Stimulated activated CD8-positive, alpha-beta memory T cell treated with anti-CD3 and anti-CD28 coated beads, Interleukin-15, amount 100 ng/mL, for 48 hours (primary cell): Measurements from ENCODE around the gene DCT.
"Not testable (repeated sequence)": the region's sequence is repeated elsewhere in the genome, so short reads cannot be mapped to it uniquely, and the experiment has no call there.

ENCODE experiments used
- DNase-seq, 2 donors: peaks; one replicate each; pipeline ENCODE4 v3.0.0-alpha.2; 2020; ENCODE audit warnings: low read depth in 2 of 2

DCT gene

DNA sequence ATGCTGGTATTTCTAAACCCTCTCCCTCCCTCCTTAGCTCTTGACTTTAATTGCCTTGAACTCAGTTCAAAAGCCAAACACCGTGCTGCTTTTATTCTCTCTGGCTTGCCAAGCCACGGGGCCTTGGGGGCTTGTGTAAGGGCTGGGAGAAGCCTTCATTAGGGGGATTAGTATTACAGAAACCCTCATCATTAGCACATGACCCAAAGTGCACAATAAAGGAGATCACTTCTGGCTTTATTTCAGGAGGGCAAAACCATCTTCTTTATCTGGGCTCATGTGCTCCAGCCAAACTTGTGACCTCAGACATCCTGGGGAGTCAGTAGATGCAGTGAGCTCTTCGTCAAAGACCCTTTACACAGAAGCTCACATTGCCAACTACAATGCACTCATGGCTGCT, at the start of gene DCT:
TSS of gene DCT (minus strand) at position 67 of the 400 bp plus-strand sequence. CDS start 427 bp downstream, outside the sequence.
- DNase-seq, result no peak

DNA sequence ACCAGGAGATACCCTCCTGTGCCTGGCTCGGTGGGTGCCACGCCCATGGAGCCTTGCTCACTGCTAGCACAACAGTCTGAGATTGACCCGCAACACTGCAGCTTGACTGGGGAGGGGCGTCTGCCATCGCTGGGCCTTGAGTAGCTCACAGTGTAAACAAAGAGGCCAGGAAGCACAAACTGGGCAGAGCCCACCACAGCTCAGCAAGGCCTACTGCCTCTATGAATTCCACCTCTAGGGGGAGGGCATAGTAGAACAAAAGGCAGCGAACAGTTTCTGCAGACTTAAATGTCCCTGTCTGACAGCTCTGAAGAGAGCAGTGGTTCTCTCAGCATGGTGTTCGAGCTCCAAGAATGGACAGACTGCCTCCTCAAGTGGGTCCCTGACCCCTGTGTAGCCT, 47.5 kb upstream of the DCT start:
- DNase-seq, result not testable (repeated sequence)

DNA sequence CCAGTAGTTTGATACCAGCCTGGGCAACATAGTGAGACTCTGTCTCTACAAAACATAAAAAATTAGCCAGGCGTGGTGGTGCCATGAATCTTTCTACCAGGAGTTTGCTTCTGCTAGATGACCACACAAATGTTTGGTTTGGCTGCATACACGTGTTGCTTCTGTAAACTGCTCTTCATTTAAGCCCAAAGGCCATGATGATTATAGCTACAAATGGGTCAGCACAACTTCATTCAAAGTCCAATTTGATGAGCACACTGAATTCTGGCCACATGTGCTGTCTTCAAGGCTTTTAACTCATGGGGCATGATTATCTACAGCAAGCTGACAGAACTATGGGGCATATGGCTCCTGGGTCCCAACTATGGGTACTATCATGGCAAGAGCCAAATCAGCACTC, 46.3 kb upstream of the DCT start:
- DNase-seq, result no peak

DNA sequence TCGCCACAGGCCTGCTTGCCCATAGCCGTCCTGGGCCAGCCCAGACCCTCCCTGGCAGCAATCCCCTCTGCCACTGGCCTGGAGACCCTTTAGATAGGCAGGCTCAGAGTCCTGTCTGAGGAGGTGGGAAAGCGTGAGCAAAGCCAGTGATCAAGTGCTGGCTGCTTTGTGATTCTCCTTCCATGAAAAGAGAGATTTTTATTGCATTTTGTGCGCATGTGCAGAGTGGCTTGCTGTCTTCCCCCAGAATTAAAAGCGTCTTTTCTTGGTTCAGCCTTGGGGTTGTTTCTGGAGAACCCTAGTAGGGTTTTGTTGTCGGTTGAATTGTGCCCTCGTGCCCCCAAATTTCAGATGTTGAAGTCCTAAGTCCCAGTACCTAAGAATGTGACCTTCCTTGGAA, 44.9 kb upstream of the DCT start:
- no peak for DNase-seq

DNA sequence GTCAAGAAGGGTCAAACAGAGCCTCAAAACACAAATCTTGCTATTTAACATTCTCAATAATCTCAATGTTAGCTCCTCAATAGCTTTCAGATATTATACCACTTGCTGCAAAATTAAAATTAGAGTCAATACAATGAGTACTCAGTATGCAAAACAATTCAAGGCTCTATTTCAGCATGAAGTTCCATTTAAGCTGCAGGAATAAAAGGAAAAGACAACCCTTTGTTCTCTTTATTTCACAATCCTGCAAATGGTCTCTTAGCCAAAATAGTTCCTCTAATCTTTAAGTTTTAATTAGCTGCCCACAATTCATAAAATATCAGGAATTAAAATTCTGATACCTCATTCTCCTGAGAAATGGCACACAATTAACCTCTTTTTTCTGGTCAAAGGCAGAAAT, 40.5 kb upstream of the DCT start:
- DNase-seq, result no peak

DNA sequence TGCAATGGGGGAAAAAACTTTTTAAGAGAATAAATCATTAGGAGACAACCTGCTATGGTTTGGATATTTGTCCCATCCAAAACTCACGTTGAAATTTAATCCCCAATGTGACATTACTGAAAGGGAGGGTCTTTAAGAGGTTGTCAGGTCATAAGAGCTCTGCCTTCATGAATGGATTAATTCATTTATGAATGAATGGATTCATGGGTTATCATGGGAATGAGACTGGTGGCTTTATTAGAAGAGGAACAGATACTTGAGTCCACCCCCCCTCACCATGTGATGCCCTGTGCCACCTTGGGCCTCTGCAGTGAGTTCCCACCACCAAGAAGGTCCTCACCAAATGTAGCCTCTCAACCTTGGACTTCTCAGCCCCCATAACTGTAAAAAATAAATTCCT, 37.0 kb upstream of the DCT start:
- DNase-seq, result no peak

DNA sequence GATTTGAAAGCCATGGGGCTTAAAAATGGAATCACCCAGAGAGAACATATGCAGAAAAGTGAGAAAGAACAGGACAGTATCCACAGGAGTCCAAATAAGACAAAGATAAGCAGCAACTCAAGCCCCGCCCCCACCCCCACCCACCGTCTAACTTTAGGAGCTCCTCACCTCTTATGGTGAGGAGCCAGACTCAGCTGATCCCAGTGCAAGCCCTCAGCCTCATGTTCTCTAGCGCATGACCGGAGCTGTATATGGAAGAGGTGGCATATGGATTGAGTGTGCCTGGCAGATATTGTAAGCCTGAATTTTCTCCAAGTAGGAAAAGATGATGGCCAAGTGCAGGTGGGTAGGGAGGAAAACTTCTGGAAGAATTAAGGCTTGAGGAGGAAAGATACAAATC, 36.4 kb upstream of the DCT start:
- DNase-seq, result no peak

DNA sequence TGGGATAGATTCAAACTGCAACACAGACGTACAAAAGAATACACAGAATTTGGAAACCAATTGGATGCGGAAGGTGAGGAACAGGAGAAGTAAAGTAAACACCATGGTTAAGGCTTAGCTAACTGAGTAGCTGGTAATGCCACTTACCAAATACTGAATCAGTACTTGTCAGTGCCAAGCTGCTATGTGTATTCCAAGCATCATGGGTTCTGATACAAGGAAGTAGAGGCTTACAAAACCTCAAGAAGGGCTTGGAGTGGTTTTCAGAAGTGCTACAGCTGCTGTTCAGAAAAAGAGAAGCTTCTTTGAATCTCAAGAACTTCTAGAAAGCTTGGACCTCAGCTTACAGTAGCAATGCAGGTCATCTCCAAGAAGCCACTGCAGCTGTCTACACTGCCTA, 35.9 kb upstream of the DCT start:
- DNase-seq, result no peak

DNA sequence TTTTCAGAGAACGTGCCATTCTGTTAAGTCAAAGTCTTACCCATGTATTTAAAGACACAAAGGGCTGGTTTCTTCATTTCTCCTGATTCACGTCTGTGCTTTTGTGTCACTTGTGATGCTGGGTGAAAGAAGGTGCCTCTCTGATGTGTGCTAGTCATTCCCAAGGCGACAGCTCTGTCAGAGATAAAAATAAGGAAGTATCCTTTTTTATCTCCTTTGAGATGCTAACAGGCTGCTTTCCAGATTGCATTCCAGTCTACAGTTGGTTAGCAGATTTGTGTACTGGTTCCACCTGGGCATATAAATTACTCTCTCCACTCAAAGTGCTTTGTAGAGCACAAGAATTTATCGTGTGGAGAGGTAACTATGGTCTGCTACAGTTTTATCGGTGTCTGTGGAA, 33.5 kb upstream of the DCT start:
- no peak for DNase-seq

DNA sequence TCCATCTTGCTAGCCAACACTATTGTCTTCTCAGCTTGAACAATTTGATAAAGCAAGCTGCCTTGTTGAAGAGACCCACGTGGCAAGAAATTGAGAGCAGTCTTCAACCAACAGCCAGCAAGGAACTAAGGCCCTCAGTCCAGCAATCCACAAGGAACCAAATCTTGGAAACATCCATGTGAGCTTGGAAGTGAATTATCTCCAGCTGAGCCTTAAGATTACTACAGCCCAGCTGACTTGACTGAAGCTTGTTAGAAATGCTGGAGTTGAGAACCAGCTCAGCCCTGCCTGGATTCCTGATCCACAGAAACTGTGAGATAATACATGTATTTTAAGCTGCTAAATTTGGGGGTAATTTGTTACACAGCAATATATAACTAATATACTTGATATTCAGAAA, 26.2 kb upstream of the DCT start:
- no peak for DNase-seq

DNA sequence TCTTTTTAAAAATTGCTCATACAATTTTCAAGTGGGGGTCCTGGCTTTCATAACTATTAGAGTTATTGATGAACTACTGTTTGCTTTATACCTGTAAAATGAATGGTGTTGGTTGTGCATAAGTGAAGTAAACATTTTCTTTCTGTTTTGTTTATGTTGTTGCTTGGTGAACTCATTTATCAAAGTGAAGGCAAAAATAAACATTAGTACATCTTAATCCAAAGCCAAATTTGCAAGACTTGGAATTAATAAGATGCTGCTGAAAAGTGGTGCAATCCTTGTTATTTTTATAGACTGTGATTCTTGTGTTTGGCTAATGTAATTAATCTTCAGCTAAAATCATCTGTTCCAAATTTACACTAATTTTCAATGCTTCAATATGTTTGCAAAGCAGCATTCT, 24.4 kb upstream of the DCT start:
- no peak for DNase-seq

DNA sequence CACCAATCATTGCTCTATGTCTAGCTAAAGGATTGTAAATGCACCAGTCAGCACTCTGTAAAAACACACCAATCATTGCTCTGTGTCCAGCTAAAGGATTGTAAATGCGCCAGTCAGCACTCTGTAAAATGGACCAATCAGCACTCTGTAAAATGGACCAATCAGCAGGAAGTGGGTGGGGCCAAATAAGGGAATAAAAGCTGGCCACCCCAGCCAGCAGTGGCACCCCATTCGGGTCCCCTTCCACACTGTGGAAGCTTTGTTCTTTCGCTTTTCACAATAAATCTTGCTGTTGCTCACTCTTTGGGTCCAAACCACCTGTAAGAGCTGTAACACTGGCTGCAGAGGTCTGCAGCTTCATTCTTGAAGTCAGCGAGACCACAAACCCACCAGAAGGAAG, 19.3 kb upstream of the DCT start:
- not testable (repeated sequence) for DNase-seq

DNA sequence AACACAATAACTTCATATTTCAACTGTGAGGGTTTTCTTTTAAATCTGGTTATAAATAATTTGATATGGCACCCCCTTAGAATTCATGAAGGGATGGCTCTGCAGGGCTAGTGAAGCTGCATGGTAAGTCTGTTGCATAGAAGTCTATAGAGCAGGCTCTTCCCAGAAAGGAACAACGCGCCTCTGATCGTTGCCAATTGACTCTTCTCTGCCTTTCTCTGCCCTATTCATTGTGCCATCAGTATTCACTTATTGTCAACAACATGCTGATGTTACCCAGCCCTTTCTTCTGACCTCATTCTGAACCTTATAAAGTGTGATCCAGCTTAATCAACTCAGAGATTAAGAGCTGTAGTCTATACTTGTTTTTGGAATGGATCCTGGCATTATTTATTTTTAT, 16.3 kb upstream of the DCT start:
- no peak for DNase-seq

DNA sequence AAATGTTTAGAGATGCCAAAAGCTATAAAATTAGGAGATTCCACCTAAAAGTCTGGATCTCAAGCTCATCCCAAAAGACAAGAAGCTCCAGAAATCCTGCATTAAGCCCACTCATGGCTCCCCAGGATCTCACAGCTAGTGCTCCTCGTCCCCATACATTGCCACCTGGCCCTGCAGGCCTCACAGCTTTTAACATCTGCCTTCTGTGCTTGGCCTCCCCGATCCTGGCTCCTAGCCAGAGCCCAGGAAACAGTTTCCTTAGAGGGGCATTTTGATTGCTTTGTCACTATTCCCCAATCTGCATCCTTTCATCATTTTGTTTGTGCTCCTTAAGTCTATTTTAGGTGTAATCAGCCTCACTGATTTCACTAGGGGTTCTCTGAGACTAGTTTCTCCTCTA, 14.5 kb upstream of the DCT start:
- DNase-seq, result no peak

DNA sequence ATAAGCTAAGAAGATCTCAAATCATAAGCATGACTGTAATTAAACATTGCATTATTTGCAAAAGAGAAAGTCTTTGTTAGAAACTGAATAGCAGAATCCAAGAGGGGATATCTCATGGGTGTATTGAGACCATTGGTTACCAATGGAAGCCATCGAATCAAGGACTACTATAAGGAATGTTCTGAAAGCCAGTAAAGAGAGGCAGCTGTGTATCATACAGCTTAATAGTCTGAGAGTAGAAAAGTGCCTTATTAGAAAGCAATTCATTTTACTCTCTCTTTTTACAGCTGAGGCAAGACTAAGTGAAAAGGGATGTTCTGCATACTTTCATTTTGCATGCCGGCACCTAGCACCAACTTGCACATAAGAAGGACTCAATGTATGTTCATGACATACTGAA, 7.6 kb upstream of the DCT start:
- no peak for DNase-seq

DNA sequence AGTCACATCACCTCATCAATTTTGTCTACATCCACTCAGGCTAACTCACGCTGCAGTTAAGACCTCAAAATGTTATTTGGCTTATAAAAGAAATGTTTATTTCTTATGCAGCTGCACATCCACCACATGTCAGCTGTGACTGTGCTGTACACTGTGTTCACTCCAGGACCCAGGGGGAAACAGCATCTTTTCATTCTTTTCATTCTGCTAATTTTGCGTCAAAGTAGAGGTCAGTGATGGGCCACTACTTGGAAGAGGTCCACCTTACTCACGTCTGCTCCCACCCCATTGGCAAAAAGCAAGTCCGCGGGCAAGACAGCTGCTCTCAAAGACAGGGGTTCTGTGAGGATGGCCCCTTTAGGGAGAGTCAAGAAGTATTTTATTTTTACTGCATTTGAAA, 4.5 kb upstream of the DCT start:
- DNase-seq, result no peak

DNA sequence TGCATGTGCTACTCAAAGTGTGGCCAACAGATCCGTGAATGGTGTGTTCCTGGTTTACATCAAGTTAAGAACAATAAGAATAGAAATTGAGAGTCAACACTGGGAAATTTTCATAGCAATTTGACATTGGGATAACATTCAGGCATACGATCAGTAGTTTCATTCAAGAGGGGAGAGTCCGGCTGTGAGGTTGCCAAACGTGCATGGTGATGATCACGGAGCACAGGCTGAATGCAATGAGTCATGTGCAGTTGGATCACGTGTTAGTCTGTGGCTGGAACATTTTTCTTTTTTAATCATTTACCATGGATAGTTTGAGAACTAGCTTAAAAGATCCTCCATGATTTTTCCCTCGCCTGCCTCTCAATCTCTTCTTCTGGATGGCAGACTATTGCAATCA, 2.5 kb upstream of the DCT start:
- no peak for DNase-seq

DNA sequence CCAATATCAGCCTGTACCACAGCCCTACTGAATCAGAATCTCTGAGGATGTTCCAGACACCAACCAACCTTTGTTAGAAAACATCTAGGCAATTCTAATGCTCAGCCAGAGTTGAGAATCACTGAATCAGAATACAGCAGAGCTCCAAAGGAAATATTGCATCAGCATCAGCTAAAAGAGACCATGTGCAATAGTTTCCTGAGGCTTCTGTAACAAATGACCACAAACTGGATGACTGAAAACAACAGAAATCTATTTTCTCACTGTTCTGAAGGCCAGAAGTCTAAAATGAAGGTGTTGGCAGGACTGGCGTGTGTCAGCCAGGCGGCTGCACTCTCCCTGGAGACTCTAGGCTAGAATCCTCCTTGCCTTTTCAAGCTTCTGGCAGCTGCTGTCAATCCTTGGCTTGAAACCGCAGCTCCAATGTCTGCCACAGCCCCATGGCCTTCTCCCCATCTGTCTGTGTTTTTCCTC, 1.2 kb upstream of the DCT start:
- DNase-seq, result no peak

DNA sequence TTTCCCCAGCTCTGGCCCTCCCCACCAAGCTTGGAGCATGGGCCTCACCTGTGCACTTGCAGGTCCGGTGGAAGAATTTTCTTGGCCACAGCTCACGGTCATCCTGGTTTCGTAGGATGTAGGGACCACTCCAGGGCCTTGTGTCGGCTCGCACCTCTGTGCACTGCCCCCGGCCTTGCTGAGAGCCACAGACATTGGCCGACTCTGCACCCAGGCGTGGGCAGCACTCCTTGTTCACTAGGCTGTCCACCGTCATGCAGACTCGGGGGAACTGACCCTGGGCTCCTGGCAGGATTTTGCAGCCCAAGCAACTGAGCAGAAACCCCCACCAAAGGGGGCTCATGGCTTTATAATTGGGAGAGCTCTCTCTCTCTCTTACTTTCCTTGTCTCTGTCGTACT, 569 bp downstream of the DCT start:
- DNase-seq, result no peak

DNA sequence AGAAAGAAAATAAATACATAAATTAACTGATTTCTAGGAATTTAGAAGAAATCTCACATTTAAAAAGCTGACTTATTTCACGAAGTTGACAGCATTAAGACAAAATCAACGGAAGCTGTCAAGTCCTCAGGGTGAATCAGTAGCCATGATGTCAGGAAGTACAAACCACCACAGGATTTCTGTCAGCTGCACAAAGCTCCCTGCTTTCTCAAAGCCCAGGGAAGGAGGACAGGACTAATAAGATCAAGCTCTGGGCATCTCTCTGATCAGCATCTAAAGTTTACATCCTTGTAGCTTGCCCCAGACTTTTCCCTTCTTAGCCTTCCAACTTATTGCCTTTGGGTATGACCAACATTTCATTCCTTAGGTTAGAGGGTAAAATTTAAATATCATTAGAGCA, 9.4 kb downstream of the DCT start:
- no peak for DNase-seq

DNA sequence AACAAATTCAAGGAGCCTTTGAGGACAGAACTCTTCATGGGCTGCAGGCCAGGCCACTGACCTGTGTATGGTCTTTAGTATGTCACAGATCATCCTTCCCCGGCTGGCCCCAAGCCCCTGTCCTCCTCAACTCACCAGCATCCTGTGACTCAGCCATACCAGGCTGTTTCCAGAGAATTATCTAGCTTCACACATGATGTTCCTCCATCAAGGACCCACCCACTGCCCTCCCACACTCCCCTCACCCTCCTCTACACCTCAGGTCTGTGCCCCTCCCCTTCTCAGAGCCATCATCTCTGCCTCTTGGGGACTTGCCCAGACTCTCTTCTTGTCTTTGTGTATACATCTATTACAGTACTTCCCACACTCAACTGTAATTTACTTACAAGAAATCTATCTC, 14.7 kb downstream of the DCT start:
- peak in 1 of 2 donors; percentile 27 for DNase-seq

DNA sequence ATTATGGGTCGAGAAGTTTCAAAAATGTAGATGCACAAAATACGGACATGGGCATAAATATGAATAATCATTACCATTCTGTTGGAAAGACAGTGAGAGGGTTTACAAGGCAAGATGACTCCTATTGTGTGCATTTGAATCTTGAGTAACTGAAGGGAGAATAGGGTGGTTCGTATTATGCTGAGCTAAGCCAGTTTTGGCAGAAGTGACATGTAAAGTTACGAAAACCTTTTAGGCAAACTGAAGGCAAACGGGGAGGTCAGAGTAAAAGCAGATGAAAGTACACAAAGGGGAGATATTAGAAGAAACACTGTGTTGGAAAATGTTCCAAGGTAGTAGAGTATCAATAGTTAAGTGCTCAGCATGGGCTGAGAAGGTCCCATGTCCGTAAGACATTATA, 16.8 kb downstream of the DCT start:
- DNase-seq, result no peak

DNA sequence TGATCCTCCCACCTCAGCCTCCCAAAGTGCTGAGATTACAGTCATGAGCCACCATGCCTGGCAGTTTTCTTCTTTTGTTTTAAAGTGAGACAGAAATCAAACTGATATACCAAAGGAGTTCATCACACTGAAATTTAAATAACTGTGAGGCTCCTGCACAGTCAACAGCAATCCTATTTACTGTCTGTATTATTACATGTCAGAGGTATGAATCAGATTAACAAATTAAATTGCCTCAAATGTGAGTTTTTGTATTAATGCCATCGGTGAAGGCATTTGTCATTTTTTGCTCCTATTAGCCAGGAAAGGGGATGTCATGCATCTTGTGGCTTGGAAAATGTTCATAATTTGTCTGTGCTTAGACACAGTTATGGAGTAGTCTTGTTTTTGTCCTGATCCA, 20.4 kb downstream of the DCT start:
- no peak for DNase-seq

DNA sequence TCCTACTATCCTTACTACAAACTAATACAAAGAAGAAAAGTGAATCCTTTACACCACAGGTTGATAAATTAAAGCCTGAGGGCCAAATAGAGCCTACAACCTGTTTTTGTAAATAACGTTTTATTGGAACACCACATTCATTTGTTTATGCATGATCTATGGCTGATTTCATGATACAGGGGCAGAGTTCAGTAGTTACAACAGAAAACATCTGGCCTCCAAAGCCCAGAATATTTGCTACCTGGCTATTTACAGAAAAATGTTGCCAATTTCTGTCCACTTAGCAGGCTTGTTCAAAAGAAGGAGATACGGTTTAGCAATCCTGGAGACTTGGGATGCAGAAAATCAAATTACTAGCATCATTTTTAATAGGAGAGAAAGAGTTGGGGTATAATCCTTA, 24.1 kb downstream of the DCT start:
- DNase-seq, result no peak

DNA sequence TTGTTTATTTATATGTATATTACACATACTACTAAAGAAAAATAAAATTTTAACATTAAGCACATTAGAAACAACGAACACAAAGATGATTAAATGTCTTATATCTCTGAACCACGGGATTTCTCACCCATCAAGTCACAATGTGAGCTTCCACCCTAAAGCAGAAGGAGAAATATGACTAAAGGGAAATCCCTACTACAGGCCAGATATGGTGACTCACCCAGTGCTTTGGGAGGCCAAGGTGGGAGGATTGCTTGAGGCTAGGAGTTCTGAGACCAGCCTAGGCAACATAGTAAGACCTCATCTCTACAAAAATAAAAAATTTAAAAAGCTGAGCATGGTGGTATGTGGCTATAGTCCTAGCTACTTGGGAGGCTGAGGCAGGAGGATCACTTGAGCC, 24.6 kb downstream of the DCT start:
- no peak for DNase-seq
